Kidney (tissue), 14 donors: ENCODE measurements around the gene SLC35G6. TPM values are rescaled to one million over a fixed set of nuclear protein-coding genes. Genes with fewer than 3 reads are reported as not detected.

ENCODE experiments used
- DNase-seq, 5 donors: peaks; one replicate each; pipeline ENCODE4 v3.0.0-alpha.2; 2013 to 2020
- FAIRE-seq: peaks from 2 replicates; lab custom pipeline; 2012; peaks lifted over from hg19 to GRCh38; lab: Jason Lieb, UNC
- H3K27ac ChIP-seq, 2 donors: one replicate each; pipeline ENCODE4 v1.7.0; 2013; ENCODE audit warnings: low read depth in 2 of 2, low read length in 2 of 2, inconsistent platforms in 1 of 2
- H3K27me3 ChIP-seq: one replicate; pipeline ENCODE4 v1.7.1; 2013; ENCODE audit warnings: low read length, inconsistent platforms; ENCODE audit not compliant: control insufficient read depth, insufficient read depth
- H3K36me3 ChIP-seq, 3 donors: one replicate each; pipeline versions ENCODE4 v1.7.0 to v1.7.1; 2013; ENCODE audit warnings: low read length in 3 of 3, control low read depth in 1 of 3, inconsistent platforms in 1 of 3; ENCODE audit not compliant: insufficient read depth in 3 of 3, control insufficient read depth in 2 of 3
- H3K4me1 ChIP-seq, 3 donors: one replicate each; pipeline versions ENCODE4 v1.7.0 to v1.7.1; 2013; ENCODE audit warnings: low read length in 3 of 3, inconsistent platforms in 1 of 3, low read depth in 1 of 3; ENCODE audit not compliant: control insufficient read depth in 2 of 3, insufficient read depth in 2 of 3
- H3K4me3 ChIP-seq, 3 donors: one replicate each; pipeline versions ENCODE4 v1.7.0 to v1.8.1; 2013; ENCODE audit warnings: low read length in 3 of 3, control low read depth in 1 of 3, inconsistent platforms in 1 of 3
- H3K9ac ChIP-seq, 3 donors: one replicate each; pipeline versions ENCODE4 v1.7.0 to v1.7.1; 2013; ENCODE audit warnings: low read length in 3 of 3, control low read depth in 1 of 3, inconsistent platforms in 1 of 3
- H3K9me3 ChIP-seq, 3 donors: one replicate each; pipeline versions ENCODE4 v1.7.0 to v1.7.1; 2013; ENCODE audit warnings: low read length in 3 of 3, control low read depth in 1 of 3, inconsistent platforms in 1 of 3; ENCODE audit not compliant: control insufficient read depth in 2 of 3, insufficient read depth in 1 of 3
- intact Hi-C: fragments of 100-400 bp; cut with DNase I; formaldehyde crosslinking; loops from one replicate; pipeline ENCODE4 v1.11.1; 2022
- polyA plus RNA-seq: library from polyadenylated mRNA; stranded (reverse); fragments of 350-450 nt; fragmentation: Illumina TruSeq; extraction: RNeasy Lipid Tissue Mini Kit (QIAGEN cat#74804); gene quantifications from one replicate; pipeline ENCODE4 v1.2.3, GENCODE V29; 2014; ENCODE audit warnings: low read depth, low replicate concordance; ENCODE audit not compliant: insufficient read depth
- total RNA-seq: library from RNA; stranded (reverse); fragmentation: NEBNext Ultra II Directional; extraction: Animal tissue kit (Norgen Biotek cat#: 25700); gene quantifications from one replicate; pipeline ENCODE4 v1.2.1, GENCODE V29; 2021
- TF ChIP-seq, protein P1 (sequence below): IDR thresholded peaks from 3 replicates; pipeline ENCODE4 v1.5.1; 2012; ENCODE audit warnings: mild to moderate bottlenecking, moderate library complexity, borderline replicate concordance; ENCODE audit not compliant: insufficient read depth; ENCODE audit errors: extremely low read depth
- donor health status: control.
- donor health status: control.
- donor health status: control.
- donor health status: control.
- donor health status: control.
- donor health status: DM: yes; HTN: yes; CAD: no.
- donor health status: Normal renal cell carcinoma (clear cell type).

The SLC35G6 gene
- total and polyA plus RNA-seq, 2 donors from 2014 or later, result not detected

DNA sequence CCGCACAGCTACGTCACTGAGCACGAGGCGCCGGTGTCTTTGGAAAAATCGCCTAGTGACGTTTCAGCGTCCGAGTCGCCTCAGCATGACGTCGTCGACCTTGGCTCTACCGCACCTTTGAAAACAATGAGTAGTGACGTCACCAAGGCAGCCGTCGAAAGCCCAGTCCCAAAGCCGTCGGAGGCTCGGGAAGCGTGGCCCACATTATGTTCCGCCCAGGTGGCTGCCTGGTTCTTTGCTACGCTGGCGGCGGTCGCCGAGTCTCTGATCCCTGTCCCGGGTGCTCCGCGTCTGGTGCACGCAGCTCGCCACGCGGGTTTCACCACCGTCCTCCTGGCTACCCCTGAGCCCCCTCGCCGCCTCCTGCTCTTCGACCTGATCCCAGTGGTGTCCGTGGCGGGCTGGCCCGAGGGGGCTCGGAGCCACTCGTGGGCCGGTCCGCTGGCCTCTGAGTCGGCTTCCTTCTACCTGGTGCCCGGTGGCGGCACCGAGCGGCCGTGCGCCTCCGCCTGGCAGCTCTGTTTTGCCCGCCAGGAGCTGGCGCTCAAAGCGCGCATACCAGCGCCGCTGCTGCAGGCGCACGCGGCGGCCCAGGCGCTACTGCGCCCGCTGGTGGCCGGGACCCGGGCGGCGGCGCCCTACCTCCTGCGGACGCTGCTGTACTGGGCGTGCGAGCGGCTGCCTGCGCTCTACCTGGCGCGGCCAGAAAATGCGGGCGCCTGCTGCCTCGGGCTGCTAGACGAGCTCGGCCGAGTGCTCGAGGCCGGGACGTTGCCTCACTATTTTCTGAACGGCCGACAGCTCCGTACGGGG, 44.5 kb upstream of the SLC35G6 start:
- Histone ChIP-seq H3K36me3 (no peaks in the 10 kb centered on the region), H3K4me1 (peaks cover 0 to 26% (median 5%) of the 10 kb centered on the region in 3 donors), H3K27me3 (peaks cover 7% of the 10 kb centered on the region), H3K9ac (peak overlapping the region in 2 of 3 donors; percentile 24 to 32), H3K9me3 (no peaks in the 10 kb centered on the region), H3K27ac (peak overlapping the region; percentile 78 to 86), H3K4me3 (peak overlapping the region; percentile 21 to 79 (median 78))
- TF ChIP-seq, protein P1, sequence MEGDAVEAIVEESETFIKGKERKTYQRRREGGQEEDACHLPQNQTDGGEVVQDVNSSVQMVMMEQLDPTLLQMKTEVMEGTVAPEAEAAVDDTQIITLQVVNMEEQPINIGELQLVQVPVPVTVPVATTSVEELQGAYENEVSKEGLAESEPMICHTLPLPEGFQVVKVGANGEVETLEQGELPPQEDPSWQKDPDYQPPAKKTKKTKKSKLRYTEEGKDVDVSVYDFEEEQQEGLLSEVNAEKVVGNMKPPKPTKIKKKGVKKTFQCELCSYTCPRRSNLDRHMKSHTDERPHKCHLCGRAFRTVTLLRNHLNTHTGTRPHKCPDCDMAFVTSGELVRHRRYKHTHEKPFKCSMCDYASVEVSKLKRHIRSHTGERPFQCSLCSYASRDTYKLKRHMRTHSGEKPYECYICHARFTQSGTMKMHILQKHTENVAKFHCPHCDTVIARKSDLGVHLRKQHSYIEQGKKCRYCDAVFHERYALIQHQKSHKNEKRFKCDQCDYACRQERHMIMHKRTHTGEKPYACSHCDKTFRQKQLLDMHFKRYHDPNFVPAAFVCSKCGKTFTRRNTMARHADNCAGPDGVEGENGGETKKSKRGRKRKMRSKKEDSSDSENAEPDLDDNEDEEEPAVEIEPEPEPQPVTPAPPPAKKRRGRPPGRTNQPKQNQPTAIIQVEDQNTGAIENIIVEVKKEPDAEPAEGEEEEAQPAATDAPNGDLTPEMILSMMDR, result peak; percentile 93
- intact Hi-C loops, result no loop called here
- FAIRE-seq, result no peak
- DNase-seq, result peak; percentile 87 to 94 (median 91)

DNA sequence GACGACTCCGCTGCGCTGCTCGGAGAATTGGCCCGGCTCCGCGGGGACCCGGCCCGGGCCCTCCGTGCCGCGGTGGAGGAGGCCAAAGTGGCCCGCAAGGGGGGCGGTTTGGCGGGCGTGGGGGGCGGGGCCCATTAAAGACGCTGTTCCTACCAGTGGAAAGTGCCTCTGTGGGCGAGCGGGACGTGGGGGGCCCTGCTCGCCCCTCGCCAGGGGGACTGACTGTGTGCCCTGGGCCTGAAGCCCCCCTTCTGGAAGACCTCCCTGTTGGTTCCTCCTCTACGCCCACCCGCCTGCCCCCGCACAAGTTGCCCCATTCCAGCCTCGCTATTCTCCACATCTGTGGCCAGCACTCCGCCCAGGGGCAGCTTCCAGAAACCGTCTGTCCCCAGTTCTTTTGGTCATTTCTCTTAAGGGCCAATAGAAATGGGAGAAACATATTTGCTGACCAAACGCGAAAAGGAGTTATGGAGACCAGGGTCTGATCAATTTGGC, 43.8 kb upstream of the SLC35G6 start:
- H3K9ac ChIP-seq, result peak overlapping the region in 2 of 3 donors; percentile 26 to 48
- FAIRE-seq, result no peak

DNA sequence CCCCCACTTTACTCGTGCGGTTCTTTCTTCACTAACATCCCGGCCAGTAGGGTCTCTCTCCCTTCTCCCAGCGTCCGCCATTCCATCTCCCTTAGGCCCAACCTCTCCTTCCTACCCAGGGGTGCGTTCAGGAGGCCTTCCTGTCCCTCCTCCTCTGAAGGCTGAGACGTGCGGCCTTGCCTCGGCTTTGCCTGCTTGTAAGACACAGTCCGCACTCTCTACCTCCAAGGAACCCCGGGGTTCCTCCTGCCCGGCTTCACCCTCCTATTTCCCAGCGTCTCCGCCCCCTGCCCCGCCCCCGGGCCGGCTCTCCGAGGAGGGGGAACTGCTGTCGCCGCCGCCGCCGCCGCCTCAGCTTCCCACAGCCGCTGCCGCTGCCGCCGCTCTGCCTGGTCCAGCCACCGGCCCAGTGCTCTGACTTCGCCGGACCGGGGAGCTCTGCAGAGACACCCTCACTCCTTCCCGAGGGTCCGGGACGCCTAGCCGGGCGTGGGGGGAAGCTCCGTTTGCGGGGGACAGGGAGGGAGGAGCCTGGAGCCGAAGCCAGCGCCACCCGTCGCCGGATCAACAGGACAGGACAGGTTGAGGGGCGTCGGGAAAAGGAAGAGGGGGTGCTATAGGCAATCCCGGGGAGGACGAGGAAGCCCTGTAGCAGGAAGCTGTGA, 43.2 kb upstream of the SLC35G6 start:
- DNase-seq, result peak; percentile 62 to 90 (median 80)
- Histone ChIP-seq H3K9ac (peak overlapping the region; percentile 26 to 48 (median 29)), H3K27ac (peak overlapping the region; percentile 53 to 86), H3K4me1 (peaks cover 0 to 26% (median 5%) of the 10 kb centered on the region in 3 donors), H3K27me3 (peaks cover 7% of the 10 kb centered on the region), H3K4me3 (peak overlapping the region; percentile 42 to 79 (median 52)), H3K36me3 (no peaks in the 10 kb centered on the region), H3K9me3 (no peaks in the 10 kb centered on the region)
- intact Hi-C loops, result no loop called here
- TF ChIP-seq, protein P1, result no peak
- FAIRE-seq, result no peak

More for the DNA sequence above, 43.8 kb upstream of the SLC35G6 start:
- Histone ChIP-seq H3K4me3 (peak overlapping the region; percentile 42 to 79 (median 52)), H3K4me1 (peaks cover 0 to 26% (median 5%) of the 10 kb centered on the region in 3 donors), H3K36me3 (no peaks in the 10 kb centered on the region), H3K27ac (peak overlapping the region; percentile 37 to 86), H3K9me3 (no peaks in the 10 kb centered on the region), H3K27me3 (peaks cover 7% of the 10 kb centered on the region)
- TF ChIP-seq, protein P1, result no peak
- intact Hi-C loops, result no loop called here
- DNase-seq, result peak in 1 of 5 donors; percentile 81
